BJ (cell line): Measurements from ENCODE around the gene KRT33B. TPM values are rescaled to one million over a fixed set of nuclear protein-coding genes. Genes with fewer than 3 reads are reported as not detected.
"Not testable (repeated sequence)": the region's sequence is repeated elsewhere in the genome, so short reads cannot be mapped to it uniquely, and the experiment has no call there.

Experiments used
- CTCF ChIA-PET: fragments of 350-600 bp; formaldehyde crosslinking; extraction: SDS; loops from one replicate; lab custom pipeline; 2021; ENCODE audit warnings: antibody characterized with exemption, inconsistent platforms; lab: Yijun Ruan, JAX
- POLR2A ChIA-PET: fragments of 300-600 bp; sonication (Branson Sonifier 250); formaldehyde crosslinking; extraction: SDS; loops from one replicate; lab custom pipeline; 2021; ENCODE audit warnings: antibody characterized with exemption; lab: Charles Lee
- DNase-seq: peaks from one replicate; pipeline ENCODE4 v3.0.0-alpha.2; 2011; ENCODE audit warnings: low read depth
- H3K27me3 ChIP-seq: 2 replicates; pipeline ENCODE4 v1.6.0; 2011; ENCODE audit warnings: low read length; ENCODE audit not compliant: control insufficient read depth, insufficient read depth
- H3K36me3 ChIP-seq: 2 replicates; pipeline ENCODE4 v1.5.1; 2011; ENCODE audit warnings: low read length; ENCODE audit not compliant: control insufficient read depth, insufficient read depth
- H3K4me3 ChIP-seq: 2 replicates; pipeline ENCODE4 v1.5.1; 2011; ENCODE audit warnings: low read depth, mild to moderate bottlenecking, control low read depth, low read length
- polyA plus RNA-seq: library from polyadenylated mRNA; depleted of rRNA; stranded (reverse); fragments of >200 nt; gene quantifications from 2 replicates; pipeline ENCODE4 v1.2.3, GENCODE V29; 2011
- TF ChIP-seq, protein P1 (sequence below): IDR thresholded peaks from 2 replicates; pipeline ENCODE4 v1.5.1; 2011; ENCODE audit warnings: low read depth, mild to moderate bottlenecking, control low read depth, inconsistent platforms, low read length, moderate library complexity; ENCODE audit not compliant: insufficient read depth

Gene KRT33B
- polyA plus RNA-seq, 1 experiment = 1.8 TPM

DNA sequence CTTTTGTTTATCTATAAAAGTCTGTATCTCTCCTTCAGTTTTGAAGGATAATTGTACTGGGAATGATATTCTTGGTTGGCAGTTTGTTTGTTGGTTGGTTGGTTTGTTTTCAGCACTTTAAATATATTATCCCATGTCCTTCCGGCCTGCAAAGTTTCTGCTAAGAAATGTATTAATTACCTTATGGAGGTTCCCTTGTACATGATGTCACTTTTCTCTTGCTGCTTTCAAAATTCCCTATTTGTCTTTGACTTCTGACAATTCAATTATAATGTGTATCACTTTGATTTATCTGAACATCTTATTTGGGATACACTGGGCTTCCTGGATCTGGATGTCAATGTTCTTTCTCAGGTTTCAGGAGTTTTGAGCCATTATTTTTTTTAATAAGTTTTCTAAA, 16.6 kb upstream of the KRT33B start:
- DNase-seq = no peak
- POLR2A ChIA-PET = no interaction called here
- TF ChIP-seq, protein P1, sequence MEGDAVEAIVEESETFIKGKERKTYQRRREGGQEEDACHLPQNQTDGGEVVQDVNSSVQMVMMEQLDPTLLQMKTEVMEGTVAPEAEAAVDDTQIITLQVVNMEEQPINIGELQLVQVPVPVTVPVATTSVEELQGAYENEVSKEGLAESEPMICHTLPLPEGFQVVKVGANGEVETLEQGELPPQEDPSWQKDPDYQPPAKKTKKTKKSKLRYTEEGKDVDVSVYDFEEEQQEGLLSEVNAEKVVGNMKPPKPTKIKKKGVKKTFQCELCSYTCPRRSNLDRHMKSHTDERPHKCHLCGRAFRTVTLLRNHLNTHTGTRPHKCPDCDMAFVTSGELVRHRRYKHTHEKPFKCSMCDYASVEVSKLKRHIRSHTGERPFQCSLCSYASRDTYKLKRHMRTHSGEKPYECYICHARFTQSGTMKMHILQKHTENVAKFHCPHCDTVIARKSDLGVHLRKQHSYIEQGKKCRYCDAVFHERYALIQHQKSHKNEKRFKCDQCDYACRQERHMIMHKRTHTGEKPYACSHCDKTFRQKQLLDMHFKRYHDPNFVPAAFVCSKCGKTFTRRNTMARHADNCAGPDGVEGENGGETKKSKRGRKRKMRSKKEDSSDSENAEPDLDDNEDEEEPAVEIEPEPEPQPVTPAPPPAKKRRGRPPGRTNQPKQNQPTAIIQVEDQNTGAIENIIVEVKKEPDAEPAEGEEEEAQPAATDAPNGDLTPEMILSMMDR = no peak
- no peaks in the 10 kb centered on the region for H3K36me3 ChIP-seq
- no peaks in the 10 kb centered on the region for H3K27me3 ChIP-seq
- CTCF ChIA-PET = no interaction called here
- H3K4me3 ChIP-seq = no peak overlapping the region

DNA sequence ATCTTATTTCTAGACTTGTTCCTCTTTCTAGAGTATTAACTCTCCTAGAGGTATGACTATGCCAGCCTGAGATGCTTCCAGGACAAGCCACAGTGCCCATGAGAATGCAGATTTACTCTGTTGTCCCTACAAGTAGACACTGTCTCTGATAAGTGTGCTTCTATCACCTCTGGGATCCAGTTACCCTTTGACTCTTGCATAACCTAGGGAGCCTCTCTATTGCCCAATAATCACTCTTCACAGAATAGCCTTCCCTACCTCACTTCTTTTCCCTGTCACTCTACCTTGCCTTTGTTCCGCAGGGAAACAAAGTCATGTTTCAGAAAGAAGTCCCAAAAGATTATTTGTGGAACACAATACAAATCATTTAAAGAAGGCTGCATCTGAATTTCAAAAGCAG, 14.1 kb upstream of the KRT33B start:
- POLR2A ChIA-PET = interaction anchor here (0.6 kb wide), 1 partner anchor 93 kb away, joined by 8 read pairs; no protein-coding TSS in a partner anchor
- TF ChIP-seq, protein P1 = no peak
- DNase-seq = no peak
- H3K27me3 ChIP-seq = no peaks in the 10 kb centered on the region
- CTCF ChIA-PET = interaction anchor here (1.5 to 1.6 kb wide), 2 partner anchors 67 to 279 kb away, joined by 3 to 5 read pairs; no protein-coding TSS in a partner anchor
- no peak overlapping the region for H3K4me3 ChIP-seq
- H3K36me3 ChIP-seq = no peaks in the 10 kb centered on the region; the same call in 1 of the 2 replicates

DNA sequence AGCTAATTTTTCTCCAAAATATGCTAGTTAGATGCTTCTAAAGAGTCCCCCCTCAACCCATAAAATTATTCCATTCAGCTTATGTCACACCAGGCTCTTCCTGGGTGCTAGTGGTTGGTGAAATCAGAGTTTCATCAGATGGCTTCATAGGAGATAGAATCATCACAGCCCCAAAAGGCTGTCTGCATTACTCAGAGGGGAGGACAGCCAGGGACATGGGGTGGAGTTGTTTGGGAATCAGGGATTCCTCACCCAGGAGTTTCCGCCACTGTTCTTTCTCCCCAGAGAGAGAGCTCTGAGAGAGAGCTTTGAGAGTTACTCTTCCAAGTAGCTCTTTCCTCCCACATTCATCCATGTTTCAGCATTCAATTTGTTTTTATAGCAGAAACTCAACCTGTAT, 12.8 kb upstream of the KRT33B start:
- DNase-seq = no peak
- H3K27me3 ChIP-seq = no peaks in the 10 kb centered on the region
- POLR2A ChIA-PET = interaction anchor here (0.5 to 0.7 kb wide), 2 partner anchors 21 to 323 kb away, joined by 3 to 4 read pairs; no protein-coding TSS in a partner anchor
- H3K36me3 ChIP-seq = no peaks in the 10 kb centered on the region; the same call in 1 of the 2 replicates
- CTCF ChIA-PET = interaction anchor here (1.6 to 2.2 kb wide), 4 partner anchors 114 to 281 kb away, joined by 5 to 7 read pairs (median 6); no protein-coding TSS in a partner anchor
- H3K4me3 ChIP-seq = no peak overlapping the region
- TF ChIP-seq, protein P1 = no peak

DNA sequence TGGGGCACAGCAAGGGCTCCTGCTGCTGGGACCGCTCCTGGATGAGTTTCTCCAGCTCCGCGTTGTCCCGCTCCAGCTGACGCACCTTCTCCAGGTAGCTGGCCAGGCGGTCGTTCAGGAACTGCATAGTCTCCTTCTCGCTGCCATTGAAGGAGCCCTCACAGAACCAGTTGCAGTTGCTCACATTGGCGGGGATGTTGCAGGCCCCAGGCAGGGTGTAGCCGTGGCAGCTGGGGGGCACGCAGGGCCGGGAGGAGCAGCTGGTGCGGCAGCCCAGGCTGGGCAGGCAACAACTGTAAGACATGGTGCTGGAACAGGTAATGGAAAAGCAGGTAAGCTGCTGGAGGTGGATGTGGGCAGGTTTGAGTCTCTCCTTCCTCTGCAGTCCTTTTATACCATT, 12.3 kb upstream of the KRT33B start, which contains the start of gene KRT34:
TSS of gene KRT34 (minus strand) at position 364 of the 400 bp plus-strand sequence. CDS start at position 304, 60 bp downstream.
- ChIA-PET POLR2A (interaction anchor here (0.5 to 0.7 kb wide), 2 partner anchors 22 to 323 kb away, joined by 3 to 4 read pairs; no protein-coding TSS in a partner anchor), CTCF (interaction anchor here (1.2 to 2.2 kb wide), 5 partner anchors 115 to 526 kb away, joined by 4 to 7 read pairs (median 5); no protein-coding TSS in a partner anchor)
- H3K36me3 ChIP-seq, H3K4me3 ChIP-seq, H3K27me3 ChIP-seq, DNase-seq: not testable (repeated sequence)

DNA sequence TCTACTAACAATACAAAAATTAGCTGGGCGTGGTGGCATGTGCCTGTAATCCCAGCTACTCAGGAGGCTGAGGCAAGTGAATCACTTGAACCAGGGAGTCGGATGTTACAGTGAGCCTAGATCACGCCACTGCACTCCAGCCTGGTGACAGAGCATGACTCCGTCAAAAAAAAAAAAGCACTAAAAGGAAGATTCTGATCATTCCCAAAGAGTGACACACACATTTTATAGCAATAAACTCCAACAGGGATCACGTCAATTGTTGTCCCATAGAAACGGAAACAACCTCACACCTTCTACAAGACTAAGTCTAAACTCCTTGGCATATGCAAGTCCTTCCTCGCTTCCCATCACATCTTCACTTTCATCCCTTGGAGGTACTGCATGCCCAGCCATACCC, 10.5 kb upstream of the KRT33B start:
- peak; percentile 96 for DNase-seq
- ChIA-PET POLR2A (interaction anchor here (1.2 kb wide), 1 partner anchor 37 kb away, joined by 6 read pairs; no protein-coding TSS in a partner anchor), CTCF (interaction anchor here (1.0 to 2.1 kb wide), 6 partner anchors 10 to 283 kb away, joined by 3 to 6 read pairs (median 4); no protein-coding TSS in a partner anchor)
- H3K27me3 ChIP-seq, H3K36me3 ChIP-seq, H3K4me3 ChIP-seq: not testable (repeated sequence)

DNA sequence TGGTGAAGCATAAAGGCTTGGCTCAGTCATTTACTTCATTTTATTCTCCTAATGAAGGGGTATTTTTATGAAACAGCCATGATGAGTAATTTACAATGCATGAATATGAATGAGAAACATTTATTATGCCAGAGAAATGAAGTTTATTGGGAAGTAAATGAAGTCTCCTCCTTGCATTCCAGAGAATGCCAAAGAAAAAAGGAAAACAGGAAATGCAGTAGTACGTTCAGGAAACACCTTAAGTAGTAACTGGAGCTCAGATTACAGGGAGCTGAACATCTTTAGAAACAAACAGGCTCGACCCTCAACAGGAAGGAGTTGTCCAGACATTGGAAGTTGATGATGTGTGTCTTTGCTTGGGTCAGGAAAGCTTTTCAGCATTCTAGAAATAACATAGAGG, 7.9 kb upstream of the KRT33B start:
- H3K36me3 ChIP-seq = no peaks in the 10 kb centered on the region; the same call in 1 of the 2 replicates
- DNase-seq = peak; percentile 83
- no peaks in the 10 kb centered on the region for H3K27me3 ChIP-seq
- ChIA-PET POLR2A (interaction anchor here (0.6 to 0.7 kb wide), 2 partner anchors 318 to 507 kb away, joined by 4 to 7 read pairs; no protein-coding TSS in a partner anchor), CTCF (interaction anchor here (1.6 to 1.7 kb wide), 2 partner anchors 48 to 171 kb away, joined by 5 to 6 read pairs; no protein-coding TSS in a partner anchor)
- TF ChIP-seq, protein P1 = no peak
- H3K4me3 ChIP-seq = no peak overlapping the region
